ENCODE data around the gene A1CF.

A1CF gene

GRCh38 chr10:50861370-50861769 lies 24.1 kb downstream of the A1CF start:
- DNase-seq (ENCODE audit: low read depth): no peak
- H3K36me3 ChIP-seq (ENCODE audit: control insufficient read depth, insufficient read depth, low read length, severe bottlenecking): no peaks in the 10 kb centered on the region
- no peak overlapping the region for H3K4me3 ChIP-seq (ENCODE audit: low read length)
- H3K9me3 ChIP-seq (ENCODE audit: control insufficient read depth, low read length): no peaks in the 10 kb centered on the region
- peaks cover 4% of the 10 kb centered on the region for H3K27me3 ChIP-seq (replicated peaks; ENCODE audit: control insufficient read depth, insufficient read depth, low read length)
- no peaks in the 10 kb centered on the region for H3K4me1 ChIP-seq (ENCODE audit: control insufficient read depth, insufficient read depth, low read length)
- no peak overlapping the region for H3K9ac ChIP-seq (ENCODE audit: low read length)

- H3K27me3 ChIP-seq (replicated peaks; ENCODE audit: control insufficient read depth, insufficient read depth, low read length): no peaks in the 10 kb centered on the region
- H3K4me1 ChIP-seq (ENCODE audit: control insufficient read depth, insufficient read depth, low read length): no peaks in the 10 kb centered on the region
- no peaks in the 10 kb centered on the region for H3K9me3 ChIP-seq (ENCODE audit: control insufficient read depth, low read length)
- no peaks in the 10 kb centered on the region for H3K36me3 ChIP-seq (ENCODE audit: control insufficient read depth, insufficient read depth, low read length, severe bottlenecking)
- H3K9ac ChIP-seq (ENCODE audit: low read length): no peak overlapping the region
- H3K4me3 ChIP-seq (ENCODE audit: low read length): no peak overlapping the region
- DNase-seq (ENCODE audit: low read depth): no peak
These were observed 27.8 kb downstream of the A1CF start for GRCh38 chr10:50857579-50857978.

DNA sequence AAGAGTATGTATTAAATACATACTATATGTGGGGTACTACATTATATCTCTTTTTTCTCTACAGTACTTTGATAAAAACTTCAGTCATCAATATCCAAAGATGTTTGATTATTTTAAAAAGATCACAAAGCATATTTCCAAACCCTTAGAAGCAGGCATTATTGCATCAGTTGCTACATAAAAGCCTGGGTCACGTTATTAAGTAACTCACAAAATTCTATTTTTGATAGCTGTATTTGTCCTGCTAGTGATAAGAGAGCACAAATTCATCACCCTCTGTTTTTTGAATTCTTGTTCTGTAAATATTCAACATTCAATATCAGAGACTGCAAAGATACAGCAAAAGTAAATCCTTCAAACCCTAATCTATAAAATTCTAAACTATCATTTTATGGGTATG lies 30.0 kb downstream of the A1CF start:
- H3K36me3 ChIP-seq (ENCODE audit: control insufficient read depth, insufficient read depth, low read length, severe bottlenecking): no peaks in the 10 kb centered on the region
- peaks cover 6% of the 10 kb centered on the region for H3K4me1 ChIP-seq (ENCODE audit: control insufficient read depth, insufficient read depth, low read length)
- H3K9me3 ChIP-seq (ENCODE audit: control insufficient read depth, low read length): no peaks in the 10 kb centered on the region
- H3K4me3 ChIP-seq (ENCODE audit: low read length): no peak overlapping the region
- H3K27me3 ChIP-seq (replicated peaks; ENCODE audit: control insufficient read depth, insufficient read depth, low read length): no peaks in the 10 kb centered on the region
- H3K9ac ChIP-seq (ENCODE audit: low read length): no peak overlapping the region
- DNase-seq (ENCODE audit: low read depth): no peak

GRCh38 chr10:50855015-50855414 lies 30.4 kb downstream of the A1CF start:
- no peak overlapping the region for H3K9ac ChIP-seq (ENCODE audit: low read length)
- no peak overlapping the region for H3K4me3 ChIP-seq (ENCODE audit: low read length)
- no peaks in the 10 kb centered on the region for H3K9me3 ChIP-seq (ENCODE audit: control insufficient read depth, low read length)
- no peaks in the 10 kb centered on the region for H3K36me3 ChIP-seq (ENCODE audit: control insufficient read depth, insufficient read depth, low read length, severe bottlenecking)
- no peak for DNase-seq (ENCODE audit: low read depth)
- peaks cover 11% of the 10 kb centered on the region for H3K4me1 ChIP-seq (ENCODE audit: control insufficient read depth, insufficient read depth, low read length)
- no peaks in the 10 kb centered on the region for H3K27me3 ChIP-seq (replicated peaks; ENCODE audit: control insufficient read depth, insufficient read depth, low read length)

GRCh38 chr10:50853557-50853956 lies 31.9 kb downstream of the A1CF start:
- H3K4me1 ChIP-seq (ENCODE audit: control insufficient read depth, insufficient read depth, low read length): peaks cover 12% of the 10 kb centered on the region
- H3K27me3 ChIP-seq (replicated peaks; ENCODE audit: control insufficient read depth, insufficient read depth, low read length): no peaks in the 10 kb centered on the region
- no peak overlapping the region for H3K4me3 ChIP-seq (ENCODE audit: low read length)
- no peak for DNase-seq (ENCODE audit: low read depth)
- no peak overlapping the region for H3K9ac ChIP-seq (ENCODE audit: low read length)
- no peaks in the 10 kb centered on the region for H3K36me3 ChIP-seq (ENCODE audit: control insufficient read depth, insufficient read depth, low read length, severe bottlenecking)
- no peaks in the 10 kb centered on the region for H3K9me3 ChIP-seq (ENCODE audit: control insufficient read depth, low read length)

- Histone ChIP-seq H3K4me1 (ENCODE audit: control insufficient read depth, insufficient read depth, low read length) (peaks cover 12% of the 10 kb centered on the region), H3K4me3 (ENCODE audit: low read length) (no peak overlapping the region), H3K27me3 (replicated peaks; ENCODE audit: control insufficient read depth, insufficient read depth, low read length) (no peaks in the 10 kb centered on the region), H3K36me3 (ENCODE audit: control insufficient read depth, insufficient read depth, low read length, severe bottlenecking) (no peaks in the 10 kb centered on the region), H3K9ac (ENCODE audit: low read length) (no peak overlapping the region), H3K9me3 (ENCODE audit: control insufficient read depth, low read length) (no peaks in the 10 kb centered on the region)
- DNase-seq (ENCODE audit: low read depth): no peak
These were observed 33.3 kb downstream of the A1CF start for GRCh38 chr10:50851884-50852671.

- Histone ChIP-seq H3K27me3 (replicated peaks; ENCODE audit: control insufficient read depth, insufficient read depth, low read length) (no peaks in the 10 kb centered on the region), H3K9me3 (ENCODE audit: control insufficient read depth, low read length) (no peaks in the 10 kb centered on the region), H3K36me3 (ENCODE audit: control insufficient read depth, insufficient read depth, low read length, severe bottlenecking) (no peaks in the 10 kb centered on the region), H3K4me3 (ENCODE audit: low read length) (no peak overlapping the region), H3K4me1 (ENCODE audit: control insufficient read depth, insufficient read depth, low read length) (peaks cover 12% of the 10 kb centered on the region), H3K9ac (ENCODE audit: low read length) (no peak overlapping the region)
- no peak for DNase-seq (ENCODE audit: low read depth)
These were observed 34.7 kb downstream of the A1CF start for GRCh38 chr10:50850578-50851230.

GRCh38 chr10:50846753-50847152 lies 38.7 kb downstream of the A1CF start:
- Histone ChIP-seq H3K4me3 (ENCODE audit: low read length) (no peak overlapping the region), H3K4me1 (ENCODE audit: control insufficient read depth, insufficient read depth, low read length) (peaks cover 12% of the 10 kb centered on the region), H3K9me3 (ENCODE audit: control insufficient read depth, low read length) (no peaks in the 10 kb centered on the region), H3K9ac (ENCODE audit: low read length) (no peak overlapping the region), H3K27me3 (replicated peaks; ENCODE audit: control insufficient read depth, insufficient read depth, low read length) (no peaks in the 10 kb centered on the region), H3K36me3 (ENCODE audit: control insufficient read depth, insufficient read depth, low read length, severe bottlenecking) (no peaks in the 10 kb centered on the region)
- no peak for DNase-seq (ENCODE audit: low read depth)

DNA sequence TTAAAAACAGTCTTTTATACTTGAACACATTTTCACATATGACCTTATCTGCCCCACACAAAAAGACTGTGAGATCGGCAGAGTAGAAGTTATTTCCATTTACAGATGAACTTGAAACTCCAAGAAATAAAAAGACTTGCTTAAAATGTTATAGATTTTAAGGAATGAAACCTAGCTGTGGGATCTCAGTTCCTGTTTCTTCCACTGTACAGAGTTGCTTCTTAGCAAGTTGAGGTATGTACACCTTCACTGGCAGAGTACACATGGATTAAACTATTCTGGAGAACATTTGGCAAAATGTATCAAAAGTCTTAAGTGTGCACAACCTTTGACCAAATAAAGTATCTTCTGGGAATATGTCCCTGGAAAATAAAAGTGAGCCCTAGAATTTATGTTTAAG lies 48.3 kb downstream of the A1CF start:
- Histone ChIP-seq H3K4me1 (ENCODE audit: control insufficient read depth, insufficient read depth, low read length) (no peaks in the 10 kb centered on the region), H3K9me3 (ENCODE audit: control insufficient read depth, low read length) (peaks cover 5% of the 10 kb centered on the region), H3K9ac (ENCODE audit: low read length) (no peak overlapping the region), H3K36me3 (ENCODE audit: control insufficient read depth, insufficient read depth, low read length, severe bottlenecking) (no peaks in the 10 kb centered on the region), H3K4me3 (ENCODE audit: low read length) (no peak overlapping the region), H3K27me3 (replicated peaks; ENCODE audit: control insufficient read depth, insufficient read depth, low read length) (peaks cover 7% of the 10 kb centered on the region)
- DNase-seq (ENCODE audit: low read depth): no peak

GRCh38 chr10:50832171-50832751 lies 53.2 kb downstream of the A1CF start:
- no peak overlapping the region for H3K9ac ChIP-seq (ENCODE audit: low read length)
- no peaks in the 10 kb centered on the region for H3K36me3 ChIP-seq (ENCODE audit: control insufficient read depth, insufficient read depth, low read length, severe bottlenecking)
- H3K27me3 ChIP-seq (replicated peaks; ENCODE audit: control insufficient read depth, insufficient read depth, low read length): no peaks in the 10 kb centered on the region
- no peaks in the 10 kb centered on the region for H3K4me1 ChIP-seq (ENCODE audit: control insufficient read depth, insufficient read depth, low read length)
- peaks cover 5% of the 10 kb centered on the region for H3K9me3 ChIP-seq (ENCODE audit: control insufficient read depth, low read length)
- H3K4me3 ChIP-seq (ENCODE audit: low read length): no peak overlapping the region
- DNase-seq (ENCODE audit: low read depth): no peak

DNA sequence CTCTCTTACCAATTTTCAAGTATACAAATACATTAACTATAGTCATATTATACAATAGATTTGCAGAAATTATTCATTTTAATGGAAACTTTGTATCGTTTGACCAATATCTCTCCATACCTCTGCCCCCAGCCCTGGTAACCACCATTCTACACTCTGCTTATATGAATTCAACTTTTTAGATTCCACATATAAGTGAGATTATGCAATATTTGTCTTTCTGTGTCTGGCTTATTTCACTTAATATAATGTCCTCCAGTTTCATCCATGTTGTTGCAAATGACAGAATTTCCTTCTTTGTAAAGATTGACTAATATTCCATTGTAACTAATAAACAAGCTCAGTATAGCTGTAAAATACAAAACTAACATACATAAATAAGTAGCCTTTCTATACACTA lies 55.4 kb downstream of the A1CF start:
- Histone ChIP-seq H3K27me3 (replicated peaks; ENCODE audit: control insufficient read depth, insufficient read depth, low read length) (peaks cover 5% of the 10 kb centered on the region), H3K4me1 (ENCODE audit: control insufficient read depth, insufficient read depth, low read length) (no peaks in the 10 kb centered on the region), H3K9ac (ENCODE audit: low read length) (no peak overlapping the region), H3K4me3 (ENCODE audit: low read length) (no peak overlapping the region), H3K9me3 (ENCODE audit: control insufficient read depth, low read length) (peaks cover 5% of the 10 kb centered on the region), H3K36me3 (ENCODE audit: control insufficient read depth, insufficient read depth, low read length, severe bottlenecking) (no peaks in the 10 kb centered on the region)
- no peak for DNase-seq (ENCODE audit: low read depth)

Data from adipocyte (in vitro differentiated cells).